Colonic mucosa (tissue), 4 donors: ENCODE results near the gene ATP9B. TPM values are rescaled to one million over a fixed set of nuclear protein-coding genes. Genes with fewer than 3 reads are reported as not detected.

ENCODE experiments used
- DNase-seq: peaks from one replicate; pipeline ENCODE4 v3.0.0-alpha.2; 2020
- H3K27ac ChIP-seq: fragments of 200-600 bp; one replicate; pipeline ENCODE4 v1.8.0; 2021
- H3K27me3 ChIP-seq: fragments of 200-600 bp; one replicate; pipeline ENCODE4 v1.8.0; 2021
- H3K36me3 ChIP-seq: fragments of 200-600 bp; one replicate; pipeline ENCODE4 v1.8.0; 2021
- H3K4me1 ChIP-seq: fragments of 200-600 bp; one replicate; pipeline ENCODE4 v1.8.0; 2021; ENCODE audit warnings: mild to moderate bottlenecking
- H3K4me3 ChIP-seq: fragments of 200-600 bp; one replicate; pipeline ENCODE4 v1.8.0; 2021
- H3K9ac ChIP-seq, 2 donors: one replicate each; pipeline ENCODE4 v1.7.0; 2013; ENCODE audit warnings: control low read depth in 2 of 2, low read depth in 2 of 2, low read length in 2 of 2
- H3K9me3 ChIP-seq: fragments of 200-600 bp; one replicate; pipeline ENCODE4 v1.8.0; 2021
- intact Hi-C: fragments of 100-400 bp; cut with DNase I; formaldehyde crosslinking; loops from one replicate; pipeline ENCODE4 v1.14.1; 2022
- total RNA-seq, 2 donors: library from RNA; stranded (reverse); fragmentation: NEBNext Ultra II Directional in 1 of 2; extraction: Animal tissue kit (Norgen Biotek cat#: 25700) in 1 of 2; gene quantifications; one replicate each; pipeline ENCODE4 v1.2.1, GENCODE V29; 2021
- TF ChIP-seq, protein P1 (sequence below): fragments of 200-600 bp; IDR thresholded peaks from one replicate; pipeline ENCODE4 v1.8.0; 2022; ENCODE audit warnings: antibody characterized with exemption, mild to moderate bottlenecking
- donor health status: healthy.
- donor health status: DM: no; HTN: no; CAD: no.
- donor health status: DM: no; HTN: no; CAD: no.

Gene ATP9B
- total RNA-seq, 2 donors from 2014 or later, result 20.4 to 30.3 TPM

DNA sequence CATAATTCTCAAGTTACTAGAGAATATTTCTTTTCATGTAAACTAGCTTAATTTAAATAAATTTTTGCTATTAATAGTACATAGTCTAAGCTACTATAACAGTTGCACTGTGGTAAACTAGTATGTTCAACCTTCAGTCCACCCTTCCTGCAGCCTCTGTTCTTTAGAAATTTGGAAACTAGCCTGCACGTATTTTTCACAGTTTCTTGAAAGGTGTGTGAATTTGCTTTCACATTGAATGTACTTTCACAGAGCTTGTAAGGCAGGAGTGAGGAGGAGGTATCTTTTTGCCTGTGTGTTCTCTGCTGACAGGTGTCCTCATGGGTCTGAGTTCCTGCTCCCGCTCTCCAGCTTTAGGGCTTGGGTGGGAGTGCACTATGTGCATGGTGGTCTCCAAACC lies 117.5 kb downstream of the ATP9B start:
- Histone ChIP-seq H3K4me3 (no peak overlapping the region), H3K27me3 (no peaks in the 10 kb centered on the region), H3K4me1 (no peaks in the 10 kb centered on the region), H3K27ac (no peak overlapping the region), H3K36me3 (no peaks in the 10 kb centered on the region), H3K9ac (no peak overlapping the region), H3K9me3 (no peaks in the 10 kb centered on the region)
- TF ChIP-seq, protein P1, sequence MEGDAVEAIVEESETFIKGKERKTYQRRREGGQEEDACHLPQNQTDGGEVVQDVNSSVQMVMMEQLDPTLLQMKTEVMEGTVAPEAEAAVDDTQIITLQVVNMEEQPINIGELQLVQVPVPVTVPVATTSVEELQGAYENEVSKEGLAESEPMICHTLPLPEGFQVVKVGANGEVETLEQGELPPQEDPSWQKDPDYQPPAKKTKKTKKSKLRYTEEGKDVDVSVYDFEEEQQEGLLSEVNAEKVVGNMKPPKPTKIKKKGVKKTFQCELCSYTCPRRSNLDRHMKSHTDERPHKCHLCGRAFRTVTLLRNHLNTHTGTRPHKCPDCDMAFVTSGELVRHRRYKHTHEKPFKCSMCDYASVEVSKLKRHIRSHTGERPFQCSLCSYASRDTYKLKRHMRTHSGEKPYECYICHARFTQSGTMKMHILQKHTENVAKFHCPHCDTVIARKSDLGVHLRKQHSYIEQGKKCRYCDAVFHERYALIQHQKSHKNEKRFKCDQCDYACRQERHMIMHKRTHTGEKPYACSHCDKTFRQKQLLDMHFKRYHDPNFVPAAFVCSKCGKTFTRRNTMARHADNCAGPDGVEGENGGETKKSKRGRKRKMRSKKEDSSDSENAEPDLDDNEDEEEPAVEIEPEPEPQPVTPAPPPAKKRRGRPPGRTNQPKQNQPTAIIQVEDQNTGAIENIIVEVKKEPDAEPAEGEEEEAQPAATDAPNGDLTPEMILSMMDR, result no peak
- intact Hi-C loops, result no loop called here
- DNase-seq, result no peak

DNA sequence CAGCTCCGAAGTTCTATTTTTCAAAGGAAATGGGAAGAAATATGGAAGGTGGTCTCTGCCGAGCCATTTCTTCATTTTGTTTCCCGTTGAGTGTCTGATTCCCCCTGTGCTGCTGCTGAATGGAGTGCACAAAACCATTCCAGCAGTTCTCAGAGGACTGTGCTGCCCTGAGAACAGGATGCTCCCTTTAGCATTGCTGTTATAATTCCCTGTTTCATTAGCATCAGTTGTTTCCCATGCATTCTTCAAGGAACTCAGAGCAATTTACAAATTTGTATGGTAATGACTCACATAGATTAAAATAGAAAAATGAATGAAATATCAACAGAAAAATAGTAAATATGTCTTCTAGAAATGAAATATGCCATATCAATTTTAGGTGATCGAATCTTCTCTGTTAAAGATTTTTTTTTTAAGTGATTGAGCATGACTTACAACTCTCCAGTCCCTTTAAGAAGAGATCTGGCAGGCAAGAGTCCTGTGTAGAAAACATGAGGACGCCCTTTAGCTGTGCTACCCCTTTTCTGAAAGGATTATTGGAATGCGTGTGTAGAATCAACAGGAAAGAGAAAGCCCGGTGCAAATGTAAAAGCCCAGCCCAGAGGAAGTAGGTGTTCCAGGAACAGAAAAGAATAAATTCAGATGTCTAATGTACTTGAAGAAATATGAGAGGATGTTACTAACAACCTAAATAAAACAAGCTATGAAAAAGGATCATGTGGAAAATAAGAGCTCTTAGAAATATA lies 118.5 kb downstream of the ATP9B start:
- TF ChIP-seq, protein P1, result no peak
- no peaks in the 10 kb centered on the region for H3K36me3 ChIP-seq
- no peaks in the 10 kb centered on the region for H3K9me3 ChIP-seq
- H3K27me3 ChIP-seq, result no peaks in the 10 kb centered on the region
- no peak overlapping the region for H3K27ac ChIP-seq
- no peak overlapping the region for H3K4me3 ChIP-seq
- DNase-seq, result no peak
- no peaks in the 10 kb centered on the region for H3K4me1 ChIP-seq
- no peak overlapping the region for H3K9ac ChIP-seq
- intact Hi-C loops, result no loop called here

DNA sequence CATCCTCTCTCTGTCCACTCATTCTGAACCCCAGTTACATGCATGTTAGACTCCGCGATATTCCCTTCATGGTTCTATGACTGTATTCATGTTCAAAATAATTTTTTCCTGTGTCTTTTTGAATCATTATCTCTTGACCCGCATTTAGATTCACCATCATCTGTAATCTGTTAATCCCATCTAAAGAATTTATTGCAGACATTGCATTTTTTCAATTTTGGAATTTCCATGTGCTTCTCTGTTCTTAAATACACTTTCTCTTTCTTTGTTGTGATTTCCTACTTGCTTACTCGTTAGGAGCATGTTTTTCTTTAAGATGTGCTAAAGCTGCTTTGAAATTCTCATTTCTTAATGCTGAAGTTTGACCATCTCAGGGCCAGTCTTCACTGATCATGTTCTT lies 122.2 kb downstream of the ATP9B start:
- H3K4me3 ChIP-seq, result no peak overlapping the region
- no peak for DNase-seq
- no peaks in the 10 kb centered on the region for H3K4me1 ChIP-seq
- H3K36me3 ChIP-seq, result no peaks in the 10 kb centered on the region
- H3K27me3 ChIP-seq, result no peaks in the 10 kb centered on the region
- H3K27ac ChIP-seq, result no peak overlapping the region
- H3K9me3 ChIP-seq, result no peaks in the 10 kb centered on the region
- TF ChIP-seq, protein P1, result no peak
- no peak overlapping the region for H3K9ac ChIP-seq
- intact Hi-C loops, result no loop called here

DNA sequence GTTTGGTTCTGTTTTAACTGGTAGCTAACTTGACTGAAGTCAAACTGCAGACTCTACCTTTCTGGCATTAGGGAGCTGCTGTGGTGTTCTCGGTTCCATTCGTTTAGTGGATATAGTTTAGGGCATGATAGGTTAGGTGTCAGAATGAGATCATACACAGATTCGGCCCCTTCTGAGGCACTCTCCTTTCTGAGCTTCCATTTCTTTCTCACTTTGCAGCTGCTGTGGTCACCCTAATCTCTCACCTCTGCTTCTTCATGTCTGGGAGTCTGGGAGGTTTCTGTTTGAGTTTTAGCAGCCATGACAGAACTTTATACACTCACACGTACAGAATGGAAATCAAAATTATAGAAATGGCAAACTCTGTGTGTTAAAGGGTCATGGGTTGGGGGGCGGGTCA lies 122.8 kb downstream of the ATP9B start:
- DNase-seq, result no peak
- H3K27me3 ChIP-seq, result no peaks in the 10 kb centered on the region
- no peak overlapping the region for H3K27ac ChIP-seq
- H3K9me3 ChIP-seq, result no peaks in the 10 kb centered on the region
- no peak overlapping the region for H3K4me3 ChIP-seq
- no peak overlapping the region for H3K9ac ChIP-seq
- TF ChIP-seq, protein P1, result no peak
- no peaks in the 10 kb centered on the region for H3K36me3 ChIP-seq
- intact Hi-C loops, result no loop called here
- H3K4me1 ChIP-seq, result no peaks in the 10 kb centered on the region

DNA sequence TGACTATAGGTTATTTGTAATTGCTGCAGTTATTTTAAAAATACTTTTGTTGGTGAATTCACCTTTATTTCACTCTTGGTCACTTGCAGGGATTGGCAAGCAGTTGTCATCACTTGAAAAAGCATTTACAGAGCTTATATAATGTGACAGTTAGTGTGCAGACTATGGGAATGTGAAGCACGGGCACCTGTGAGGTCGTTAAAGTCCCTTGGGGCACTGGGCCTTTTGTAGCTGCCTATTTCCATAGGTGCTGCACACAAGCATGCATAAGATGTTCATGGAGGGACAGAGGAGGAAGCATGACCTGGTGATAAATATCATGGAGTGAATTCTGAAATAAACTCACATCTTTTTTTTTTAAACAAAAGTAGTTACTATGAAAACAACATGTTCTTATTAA lies 124.6 kb downstream of the ATP9B start:
- TF ChIP-seq, protein P1, result no peak
- Histone ChIP-seq H3K36me3 (no peaks in the 10 kb centered on the region), H3K9me3 (no peaks in the 10 kb centered on the region), H3K4me3 (no peak overlapping the region), H3K27ac (no peak overlapping the region), H3K27me3 (no peaks in the 10 kb centered on the region), H3K9ac (no peak overlapping the region), H3K4me1 (no peaks in the 10 kb centered on the region)
- no peak for DNase-seq
- intact Hi-C loops, result no loop called here
